Body of pancreas (tissue), 4 donors: Measurements from ENCODE around the gene ZNF775.

ENCODE experiments used
- POLR2A ChIP-seq, 3 donors: fragments of 450-650 bp; IDR thresholded peaks; one replicate each; pipeline ENCODE4 v1.6.1; 2016; ENCODE audit warnings: antibody characterized with exemption in 3 of 3, mild to moderate bottlenecking in 2 of 3
- TF ChIP-seq, protein P1 (sequence below), 7 experiments: fragments of 450-650 bp in 4 of 7; fragments of 200-600 bp in 3 of 7; sonication (generic) in 3 of 7; IDR thresholded peaks; one replicate each; pipeline ENCODE4 v1.5.1; 2016 to 2019; ENCODE audit warnings: antibody characterized with exemption in 7 of 7

DNA sequence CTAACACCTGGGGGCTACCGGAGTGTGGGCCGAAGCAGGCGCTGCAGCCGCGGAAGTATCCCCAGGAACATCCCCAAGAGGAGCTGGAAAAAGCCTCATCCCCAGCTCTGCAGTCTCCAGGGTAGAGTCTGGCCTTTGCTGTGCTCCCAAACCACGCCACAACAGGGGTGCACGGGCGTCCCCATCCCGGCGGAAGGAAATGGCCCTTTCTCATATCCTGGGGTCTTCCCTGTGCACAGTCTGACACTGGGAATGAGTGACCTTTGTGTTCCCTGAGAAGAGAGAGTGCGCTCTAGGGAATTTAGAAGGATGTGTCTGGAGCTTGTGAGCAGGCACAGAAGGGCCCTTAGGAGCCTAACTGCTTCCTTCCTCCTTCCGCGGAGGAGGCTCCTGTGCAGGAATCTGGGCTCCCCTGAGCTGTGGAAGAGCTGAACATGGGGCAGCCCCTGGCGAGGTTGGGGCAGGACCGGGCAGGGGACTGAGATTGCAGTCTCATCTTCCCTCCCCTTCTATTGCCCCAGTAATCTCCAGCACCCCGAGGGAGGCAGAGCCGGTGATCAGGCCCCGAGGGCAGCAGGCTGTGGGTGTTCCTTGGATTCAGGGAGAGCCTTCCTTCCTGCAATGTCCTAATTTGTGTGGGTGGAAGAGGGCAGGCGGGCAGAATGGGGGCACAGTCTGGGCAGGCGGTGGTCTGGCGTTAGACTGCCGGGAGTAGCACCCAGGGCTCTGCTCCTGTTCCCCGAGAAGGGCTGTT, 9.2 kb upstream of the ZNF775 start:
- TF ChIP-seq, protein P1, sequence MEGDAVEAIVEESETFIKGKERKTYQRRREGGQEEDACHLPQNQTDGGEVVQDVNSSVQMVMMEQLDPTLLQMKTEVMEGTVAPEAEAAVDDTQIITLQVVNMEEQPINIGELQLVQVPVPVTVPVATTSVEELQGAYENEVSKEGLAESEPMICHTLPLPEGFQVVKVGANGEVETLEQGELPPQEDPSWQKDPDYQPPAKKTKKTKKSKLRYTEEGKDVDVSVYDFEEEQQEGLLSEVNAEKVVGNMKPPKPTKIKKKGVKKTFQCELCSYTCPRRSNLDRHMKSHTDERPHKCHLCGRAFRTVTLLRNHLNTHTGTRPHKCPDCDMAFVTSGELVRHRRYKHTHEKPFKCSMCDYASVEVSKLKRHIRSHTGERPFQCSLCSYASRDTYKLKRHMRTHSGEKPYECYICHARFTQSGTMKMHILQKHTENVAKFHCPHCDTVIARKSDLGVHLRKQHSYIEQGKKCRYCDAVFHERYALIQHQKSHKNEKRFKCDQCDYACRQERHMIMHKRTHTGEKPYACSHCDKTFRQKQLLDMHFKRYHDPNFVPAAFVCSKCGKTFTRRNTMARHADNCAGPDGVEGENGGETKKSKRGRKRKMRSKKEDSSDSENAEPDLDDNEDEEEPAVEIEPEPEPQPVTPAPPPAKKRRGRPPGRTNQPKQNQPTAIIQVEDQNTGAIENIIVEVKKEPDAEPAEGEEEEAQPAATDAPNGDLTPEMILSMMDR (IDR thresholded peaks at IDR 0.05) = no peak
- no peak for TF ChIP-seq POLR2A (IDR thresholded peaks at IDR 0.05)
